NT2/D1 (cell line): ENCODE results near the gene FNTB.

Experiments
- DNase-seq: peaks from one replicate; pipeline ENCODE4 v3.0.0-alpha.2; 2011; ENCODE audit warnings: low read depth, low spot score
- H3K27me3 ChIP-seq: 2 replicates; pipeline ENCODE4 v1.6.0; 2011; ENCODE audit warnings: mild to moderate bottlenecking; ENCODE audit not compliant: insufficient read length, insufficient read depth
- H3K36me3 ChIP-seq: 2 replicates; pipeline ENCODE4 v1.6.1; 2011; ENCODE audit warnings: mild to moderate bottlenecking, low read length, mixed read lengths; ENCODE audit not compliant: insufficient read depth, insufficient read length
- H3K4me1 ChIP-seq: 2 replicates; pipeline ENCODE4 v1.5.1; 2011; ENCODE audit not compliant: insufficient read depth, insufficient read length
- H3K4me3 ChIP-seq: 2 replicates; pipeline ENCODE4 v1.5.1; 2011; ENCODE audit warnings: low read depth; ENCODE audit not compliant: insufficient read length
- H3K9ac ChIP-seq: 2 replicates; pipeline ENCODE4 v1.6.0; 2011; ENCODE audit warnings: low read depth; ENCODE audit not compliant: insufficient read length
- H3K9me3 ChIP-seq: 2 replicates; pipeline ENCODE4 v1.5.1; 2011; ENCODE audit warnings: mild to moderate bottlenecking, low read length; ENCODE audit not compliant: insufficient read depth
- SUZ12 ChIP-seq: IDR thresholded peaks from 2 replicates; pipeline ENCODE4 v1.6.1; 2011; ENCODE audit not compliant: insufficient read length, insufficient read depth; ENCODE audit errors: extremely low read depth
- YY1 ChIP-seq: IDR thresholded peaks from 2 replicates; pipeline ENCODE4 v1.6.1; 2011; ENCODE audit not compliant: insufficient read length, insufficient read depth
- ZNF274 ChIP-seq: IDR thresholded peaks from 2 replicates; pipeline ENCODE4 v1.6.1; 2011; ENCODE audit warnings: mild to moderate bottlenecking, low read depth, low read length

The FNTB gene

GRCh38 chr14:64998455-64998931, 11.8 kb downstream of the FNTB start:
- no peak for DNase-seq
- Histone ChIP-seq H3K9ac (no peak overlapping the region), H3K27me3 (no peaks in the 10 kb centered on the region), H3K36me3 (no peaks in the 10 kb centered on the region), H3K4me1 (no peaks in the 10 kb centered on the region), H3K4me3 (no peak overlapping the region), H3K9me3 (no peaks in the 10 kb centered on the region; the same call in 1 of the 2 replicates)
- TF ChIP-seq SUZ12 (no peak), YY1 (no peak), ZNF274 (no peak)

- H3K9ac ChIP-seq, result no peak overlapping the region
- DNase-seq, result no peak
- H3K4me1 ChIP-seq, result no peaks in the 10 kb centered on the region
- H3K9me3 ChIP-seq, result no peaks in the 10 kb centered on the region; the same call in 1 of the 2 replicates
- H3K4me3 ChIP-seq, result no peak overlapping the region
- no peaks in the 10 kb centered on the region for H3K36me3 ChIP-seq
- TF ChIP-seq ZNF274 (no peak), YY1 (no peak), SUZ12 (no peak)
- no peaks in the 10 kb centered on the region for H3K27me3 ChIP-seq
Observed at GRCh38 chr14:65000898-65001591, 14.3 kb downstream of the FNTB start.

GRCh38 chr14:65001723-65002122, 15.0 kb downstream of the FNTB start:
- no peak overlapping the region for H3K4me3 ChIP-seq
- no peaks in the 10 kb centered on the region; the same call in 1 of the 2 replicates for H3K9me3 ChIP-seq
- TF ChIP-seq ZNF274 (no peak), SUZ12 (no peak), YY1 (no peak)
- no peaks in the 10 kb centered on the region for H3K27me3 ChIP-seq
- no peaks in the 10 kb centered on the region for H3K4me1 ChIP-seq
- no peak overlapping the region for H3K9ac ChIP-seq
- no peak for DNase-seq
- H3K36me3 ChIP-seq, result no peaks in the 10 kb centered on the region

DNA sequence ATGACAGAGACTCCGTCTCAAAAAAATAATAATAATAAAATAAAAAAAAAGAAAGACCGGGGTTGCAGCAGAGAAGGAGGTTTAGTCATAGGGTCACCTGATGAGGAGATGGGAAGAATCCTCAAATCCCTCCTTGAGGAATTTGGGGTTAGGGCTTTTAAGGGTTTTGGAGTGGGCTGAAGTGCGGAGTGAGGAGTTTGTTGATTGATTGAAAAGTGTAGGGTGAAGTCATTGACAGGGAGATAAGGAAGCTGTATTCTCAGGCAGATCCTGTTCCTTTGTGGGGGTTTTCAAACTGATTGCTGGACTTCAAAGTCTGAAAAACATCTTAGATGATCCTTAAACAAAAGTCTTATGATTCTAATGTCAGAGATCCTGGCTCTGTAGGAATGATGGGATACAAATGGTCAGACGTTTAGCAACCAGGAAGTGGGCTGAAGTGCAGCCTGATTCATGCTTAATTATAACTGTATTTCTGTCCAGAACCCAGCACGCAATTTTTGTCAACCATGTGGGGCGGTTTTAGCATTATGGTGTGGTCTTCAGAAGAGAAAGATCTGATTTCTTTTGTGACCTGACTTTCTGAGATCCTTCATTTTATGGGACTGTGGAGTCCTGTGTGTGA, 16.0 kb downstream of the FNTB start:
- no peaks in the 10 kb centered on the region for H3K36me3 ChIP-seq
- H3K4me3 ChIP-seq, result no peak overlapping the region
- no peak for TF ChIP-seq YY1
- TF ChIP-seq SUZ12, result no peak
- TF ChIP-seq ZNF274, result no peak
- H3K4me1 ChIP-seq, result no peaks in the 10 kb centered on the region
- no peaks in the 10 kb centered on the region for H3K9me3 ChIP-seq
- no peak overlapping the region for H3K9ac ChIP-seq
- H3K27me3 ChIP-seq, result no peaks in the 10 kb centered on the region
- DNase-seq, result no peak

GRCh38 chr14:65003394-65003793, 16.7 kb downstream of the FNTB start:
- Histone ChIP-seq H3K36me3 (no peaks in the 10 kb centered on the region), H3K4me1 (no peaks in the 10 kb centered on the region), H3K4me3 (no peak overlapping the region), H3K9ac (no peak overlapping the region), H3K27me3 (no peaks in the 10 kb centered on the region), H3K9me3 (no peaks in the 10 kb centered on the region)
- no peak for DNase-seq
- TF ChIP-seq YY1 (no peak), ZNF274 (no peak), SUZ12 (no peak)

- no peaks in the 10 kb centered on the region for H3K9me3 ChIP-seq
- H3K27me3 ChIP-seq, result no peaks in the 10 kb centered on the region
- no peak for DNase-seq
- no peaks in the 10 kb centered on the region for H3K4me1 ChIP-seq
- no peak overlapping the region for H3K4me3 ChIP-seq
- no peak for TF ChIP-seq ZNF274
- no peak for TF ChIP-seq YY1
- TF ChIP-seq SUZ12, result no peak
- H3K36me3 ChIP-seq, result no peaks in the 10 kb centered on the region
- no peak overlapping the region for H3K9ac ChIP-seq
Observed at GRCh38 chr14:65006261-65006721, 19.6 kb downstream of the FNTB start.

DNA sequence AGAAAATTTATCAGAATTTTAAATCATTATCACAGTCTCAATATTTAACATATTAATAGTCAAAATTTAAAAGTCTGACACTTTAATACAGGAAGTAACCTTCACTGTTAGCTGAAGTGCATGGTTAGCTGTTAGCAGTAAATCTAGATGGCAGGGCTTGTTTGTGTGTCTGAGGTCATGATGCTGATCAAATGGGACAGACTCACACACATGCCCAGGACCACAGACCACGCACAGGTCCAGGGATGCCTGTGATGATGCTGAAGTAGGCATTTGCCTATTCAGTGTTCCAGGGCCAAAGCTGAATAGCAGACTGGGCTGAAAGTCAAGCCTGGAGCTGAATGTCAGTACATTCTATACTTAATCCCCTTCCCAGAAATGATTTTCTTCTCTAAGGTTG, 20.5 kb downstream of the FNTB start:
- Histone ChIP-seq H3K27me3 (no peaks in the 10 kb centered on the region), H3K36me3 (peaks cover 1% of the 10 kb centered on the region), H3K9ac (no peak overlapping the region), H3K9me3 (no peaks in the 10 kb centered on the region), H3K4me3 (no peak overlapping the region), H3K4me1 (no peaks in the 10 kb centered on the region)
- no peak for DNase-seq
- TF ChIP-seq YY1, result no peak
- TF ChIP-seq ZNF274, result no peak
- no peak for TF ChIP-seq SUZ12
